Tibial nerve (tissue), 4 donors: ENCODE measurements around the gene IFNA2. TPM values are rescaled to one million over a fixed set of nuclear protein-coding genes. Genes with fewer than 3 reads are reported as not detected.

Experiments
- DNase-seq, 2 donors: peaks; one replicate each; pipeline ENCODE4 v3.0.0-alpha.2; 2019; ENCODE audit warnings: low spot score in 2 of 2
- H3K27ac ChIP-seq, 4 donors: fragments of 200-600 bp; sonication (generic) in 3 of 4; one replicate each; pipeline ENCODE4 v1.5.1; 2017 to 2019; ENCODE audit warnings: mild to moderate bottlenecking in 1 of 4
- H3K27me3 ChIP-seq, 2 donors: fragments of 200-600 bp; sonication (generic) in 1 of 2; one replicate each; pipeline versions ENCODE4 v1.5.1 to v1.6.0; 2017 to 2019
- H3K36me3 ChIP-seq, 3 donors: fragments of 200-600 bp; sonication (generic); one replicate each; pipeline ENCODE4 v1.5.1; 2018 to 2019
- H3K4me1 ChIP-seq, 4 donors: fragments of 200-600 bp; sonication (generic) in 3 of 4; one replicate each; pipeline ENCODE4 v1.5.1; 2017 to 2019
- H3K4me3 ChIP-seq, 4 donors: fragments of 200-600 bp; sonication (generic) in 3 of 4; one replicate each; pipeline ENCODE4 v1.5.1; 2017 to 2019; ENCODE audit warnings: mild to moderate bottlenecking in 1 of 4, moderate library complexity in 1 of 4
- H3K9me3 ChIP-seq, 4 donors: fragments of 200-600 bp; sonication (generic) in 3 of 4; one replicate each; pipeline ENCODE4 v1.5.1; 2017 to 2019
- CTCF ChIP-seq, 5 experiments: fragments of 200-600 bp in 3 of 5; fragments of 450-650 bp in 2 of 5; sonication (generic) in 3 of 5; IDR thresholded peaks; one replicate each; pipeline ENCODE4 v1.5.1; 2016 to 2019; ENCODE audit warnings: antibody characterized with exemption in 5 of 5, mild to moderate bottlenecking in 3 of 5, moderate library complexity in 2 of 5
- EP300 ChIP-seq, 2 donors: sonication (generic); formaldehyde crosslinking; IDR thresholded peaks; one replicate each; pipeline ENCODE4 v1.6.1; 2017; ENCODE audit warnings: antibody characterized with exemption in 2 of 2, mild to moderate bottlenecking in 1 of 2
- POLR2A ChIP-seq, 2 donors: fragments of 450-650 bp; IDR thresholded peaks; one replicate each; pipeline ENCODE4 v1.6.1; 2017; ENCODE audit warnings: antibody characterized with exemption in 2 of 2, mild to moderate bottlenecking in 2 of 2, moderate library complexity in 2 of 2
- WGBS, 2 donors: methylation state at CpG; one replicate each; pipeline ENCODE4 v1.1.5; 2018; 5-methylcytosine and 5-hydroxymethylcytosine counted together
- total RNA-seq, 4 donors: library from RNA; depleted of rRNA; stranded (reverse); fragments of >200 nt; gene quantifications; one replicate each; pipeline ENCODE4 v1.1.0, GENCODE V29; 2016

Gene IFNA2
- total RNA-seq, 4 donors from 2014 or later: not detected

- Histone ChIP-seq H3K4me3 (no peak overlapping the region), H3K27ac (no peak overlapping the region), H3K27me3 (no peaks in the 10 kb centered on the region), H3K36me3 (no peaks in the 10 kb centered on the region), H3K4me1 (no peaks in the 10 kb centered on the region), H3K9me3 (no peaks in the 10 kb centered on the region)
- TF ChIP-seq CTCF (IDR thresholded peaks at IDR 0.05) (no peak), EP300 (IDR thresholded peaks at IDR 0.05) (no peak), POLR2A (IDR thresholded peaks at IDR 0.05) (no peak)
- no peak for DNase-seq
- WGBS, 2 donors: 64 to 74% methylated on average over 5 of the region's 5 CpGs
Observed at GRCh38 chr9:21415493-21416267, 30.5 kb upstream of the IFNA2 start.

DNA sequence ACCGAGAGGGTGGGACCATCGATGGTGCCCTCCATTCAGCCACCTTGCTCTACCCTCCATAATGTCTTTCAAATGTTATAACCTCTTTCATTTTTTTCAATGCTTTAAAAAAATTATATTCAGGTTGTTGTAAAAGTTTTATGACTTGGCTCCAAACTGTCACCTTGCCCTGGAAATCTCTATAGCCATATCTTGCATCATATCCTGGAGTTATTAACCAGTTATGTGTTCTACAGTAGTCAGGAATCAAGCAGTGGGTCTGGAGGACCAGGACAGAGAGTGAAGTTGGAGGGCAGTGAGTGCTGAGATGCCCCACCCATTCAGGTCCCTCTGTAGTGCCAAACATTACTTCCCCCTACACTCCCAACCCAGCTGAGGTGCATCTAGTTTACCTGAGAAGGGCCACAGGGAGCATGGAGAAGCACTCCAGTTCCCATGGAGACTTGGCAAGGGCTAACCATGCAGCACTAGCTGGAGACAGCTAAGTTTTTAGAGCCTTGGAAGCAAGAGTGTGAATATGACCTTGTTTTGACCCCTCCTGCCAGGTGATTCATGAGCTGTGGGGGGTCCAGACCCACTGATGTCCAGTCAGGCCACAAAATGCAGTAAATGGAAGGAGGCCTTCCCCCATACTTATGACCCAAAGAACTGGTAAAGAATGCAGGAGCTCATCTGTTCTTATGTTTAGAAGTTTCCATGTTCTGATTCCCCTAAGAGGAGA, 29.2 kb upstream of the IFNA2 start:
- no peaks in the 10 kb centered on the region for H3K36me3 ChIP-seq
- no peaks in the 10 kb centered on the region for H3K9me3 ChIP-seq
- H3K4me3 ChIP-seq: no peak overlapping the region
- H3K27me3 ChIP-seq: no peaks in the 10 kb centered on the region
- no peak for TF ChIP-seq EP300 (IDR thresholded peaks at IDR 0.05)
- no peak for TF ChIP-seq CTCF (IDR thresholded peaks at IDR 0.05)
- TF ChIP-seq POLR2A (IDR thresholded peaks at IDR 0.05): no peak
- WGBS, 2 donors: 96 to 97% methylated on average over 2 of the region's 2 CpGs
- no peak overlapping the region for H3K27ac ChIP-seq
- DNase-seq: no peak
- no peaks in the 10 kb centered on the region for H3K4me1 ChIP-seq

GRCh38 chr9:21413624-21414023, 28.4 kb upstream of the IFNA2 start:
- Histone ChIP-seq H3K36me3 (no peaks in the 10 kb centered on the region), H3K4me1 (no peaks in the 10 kb centered on the region), H3K9me3 (no peaks in the 10 kb centered on the region), H3K4me3 (no peak overlapping the region), H3K27ac (no peak overlapping the region), H3K27me3 (no peaks in the 10 kb centered on the region)
- no peak for DNase-seq
- no peak for TF ChIP-seq EP300 (IDR thresholded peaks at IDR 0.05)
- TF ChIP-seq POLR2A (IDR thresholded peaks at IDR 0.05): no peak
- no peak for TF ChIP-seq CTCF (IDR thresholded peaks at IDR 0.05)
- WGBS, 2 donors: 61 to 63% methylated on average over 4 to 5 of the region's 5 CpGs

DNA sequence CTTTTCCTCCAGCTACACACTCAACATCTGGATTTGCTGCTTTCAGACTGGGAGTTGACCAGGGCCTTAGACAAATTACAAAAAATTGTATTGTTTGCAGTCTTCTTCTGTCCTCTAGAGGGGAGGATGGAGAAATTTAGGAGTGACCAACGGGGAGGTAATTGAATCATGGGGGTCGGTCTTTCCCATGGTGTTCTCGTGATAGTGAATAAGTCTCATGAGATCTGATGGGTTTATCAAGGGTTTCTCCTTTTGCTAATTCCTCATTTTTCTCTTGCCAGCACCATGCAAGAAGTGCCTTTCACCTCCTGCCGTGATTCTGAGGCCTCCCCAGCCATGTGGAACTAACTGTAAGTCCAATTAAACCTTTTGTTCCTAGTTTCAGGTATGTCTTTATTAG, 28.0 kb upstream of the IFNA2 start:
- Histone ChIP-seq H3K9me3 (no peaks in the 10 kb centered on the region), H3K27me3 (no peaks in the 10 kb centered on the region), H3K4me3 (no peak overlapping the region), H3K36me3 (no peaks in the 10 kb centered on the region), H3K4me1 (no peaks in the 10 kb centered on the region), H3K27ac (no peak overlapping the region)
- TF ChIP-seq EP300 (IDR thresholded peaks at IDR 0.05) (no peak), POLR2A (IDR thresholded peaks at IDR 0.05) (no peak), CTCF (IDR thresholded peaks at IDR 0.05) (no peak)
- whole genome bisulfite sequencing, 2 donors: 61 to 72% methylated on average over 4 of the region's 4 CpGs
- DNase-seq: no peak

DNA sequence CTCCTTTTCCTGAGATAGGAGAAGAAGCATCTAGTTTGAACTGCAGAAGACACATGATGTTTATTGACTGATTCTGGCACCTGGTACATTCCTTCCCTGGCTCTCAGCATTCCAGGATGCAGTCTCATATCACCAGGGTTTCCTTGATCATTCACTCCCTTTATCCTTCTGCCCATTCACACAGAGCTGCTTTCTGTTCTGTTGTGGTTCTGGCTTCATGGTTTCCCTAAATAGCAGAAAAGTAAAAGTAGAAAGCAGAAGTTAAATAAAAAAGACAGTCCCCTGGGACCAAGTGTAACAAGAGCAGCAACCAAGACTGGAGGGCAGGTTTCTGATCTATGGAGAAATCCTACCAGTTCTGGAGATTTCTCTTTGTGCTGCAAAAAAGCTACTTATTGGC, 26.9 kb upstream of the IFNA2 start:
- DNase-seq: no peak
- H3K4me3 ChIP-seq: no peak overlapping the region
- TF ChIP-seq EP300 (IDR thresholded peaks at IDR 0.05): no peak
- H3K27ac ChIP-seq: no peak overlapping the region
- no peaks in the 10 kb centered on the region for H3K4me1 ChIP-seq
- no peaks in the 10 kb centered on the region for H3K9me3 ChIP-seq
- H3K27me3 ChIP-seq: no peaks in the 10 kb centered on the region
- H3K36me3 ChIP-seq: no peaks in the 10 kb centered on the region
